Neutrophil (primary cell): ENCODE measurements around the gene SERPINA12.

Experiments used
- H3K27ac ChIP-seq: fragments of 200-600 bp; sonication (generic); 2 replicates; pipeline ENCODE4 v1.5.1; 2016; ENCODE audit warnings: mild to moderate bottlenecking, moderate library complexity
- H3K27me3 ChIP-seq: fragments of 200-600 bp; sonication (generic); 2 replicates; pipeline ENCODE4 v1.6.0; 2016; ENCODE audit warnings: mild to moderate bottlenecking
- H3K36me3 ChIP-seq: fragments of 200-600 bp; sonication (generic); 2 replicates; pipeline ENCODE4 v1.5.1; 2017
- H3K4me1 ChIP-seq, 2 experiments: fragments of 200-600 bp in 1 of 2; sonication (generic) in 1 of 2; 1 replicate in 1 of 2; 2 replicates in 1 of 2; pipeline versions ENCODE4 v1.5.1 to v1.6.1; 2013 to 2016; ENCODE audit warnings: low read depth in 1 of 2, low read length in 1 of 2, mild to moderate bottlenecking in 1 of 2, moderate library complexity in 1 of 2; ENCODE audit not compliant: control insufficient read depth in 1 of 2, insufficient read depth in 1 of 2
- H3K4me3 ChIP-seq, 2 experiments: fragments of 200-600 bp in 1 of 2; sonication (generic) in 1 of 2; 1 replicate in 1 of 2; 2 replicates in 1 of 2; pipeline ENCODE4 v1.5.1; 2013 to 2016; ENCODE audit warnings: low read depth in 1 of 2, low read length in 1 of 2, mild to moderate bottlenecking in 1 of 2, moderate library complexity in 1 of 2
- H3K9me3 ChIP-seq: fragments of 200-600 bp; sonication (generic); 2 replicates; pipeline ENCODE4 v1.5.1; 2016
- CTCF ChIP-seq: fragments of 200-600 bp; sonication (generic); IDR thresholded peaks from 2 replicates; pipeline ENCODE4 v1.5.1; 2016; ENCODE audit warnings: antibody characterized with exemption

The SERPINA12 gene

GRCh38 chr14:94499673-94500072 is 9.6 kb downstream of the SERPINA12 start:
- Histone ChIP-seq H3K4me3 (no peak overlapping the region), H3K27ac (no peak overlapping the region), H3K9me3 (no peaks in the 10 kb centered on the region), H3K4me1 (no peaks in the 10 kb centered on the region), H3K36me3 (no peaks in the 10 kb centered on the region), H3K27me3 (peaks cover 7% of the 10 kb centered on the region)
- TF ChIP-seq CTCF = no peak

GRCh38 chr14:94498215-94498614 is 11.1 kb downstream of the SERPINA12 start:
- no peak overlapping the region for H3K27ac ChIP-seq
- no peaks in the 10 kb centered on the region for H3K9me3 ChIP-seq
- H3K4me3 ChIP-seq = no peak overlapping the region
- H3K36me3 ChIP-seq = no peaks in the 10 kb centered on the region
- no peak for TF ChIP-seq CTCF
- H3K27me3 ChIP-seq = peaks cover 7% of the 10 kb centered on the region
- H3K4me1 ChIP-seq = no peaks in the 10 kb centered on the region

GRCh38 chr14:94494085-94494484 is 15.2 kb downstream of the SERPINA12 start:
- no peak for TF ChIP-seq CTCF
- Histone ChIP-seq H3K27me3 (peaks cover 22% of the 10 kb centered on the region), H3K4me3 (no peak overlapping the region), H3K36me3 (no peaks in the 10 kb centered on the region), H3K9me3 (no peaks in the 10 kb centered on the region), H3K27ac (no peak overlapping the region), H3K4me1 (no peaks in the 10 kb centered on the region)

GRCh38 chr14:94491511-94491910 is 17.8 kb downstream of the SERPINA12 start:
- H3K27me3 ChIP-seq = peaks cover 37% of the 10 kb centered on the region
- H3K27ac ChIP-seq = no peak overlapping the region
- no peaks in the 10 kb centered on the region for H3K36me3 ChIP-seq
- no peak for TF ChIP-seq CTCF
- H3K4me3 ChIP-seq = no peak overlapping the region
- H3K4me1 ChIP-seq = no peaks in the 10 kb centered on the region
- no peaks in the 10 kb centered on the region for H3K9me3 ChIP-seq

- no peaks in the 10 kb centered on the region for H3K4me1 ChIP-seq
- H3K9me3 ChIP-seq = no peaks in the 10 kb centered on the region
- H3K4me3 ChIP-seq = no peak overlapping the region
- H3K27me3 ChIP-seq = peaks cover 42% of the 10 kb centered on the region
- no peaks in the 10 kb centered on the region for H3K36me3 ChIP-seq
- TF ChIP-seq CTCF = no peak
- H3K27ac ChIP-seq = no peak overlapping the region
These were observed 19.9 kb downstream of the SERPINA12 start for GRCh38 chr14:94489336-94489735.

GRCh38 chr14:94486883-94487282 is 22.4 kb downstream of the SERPINA12 start:
- no peak for TF ChIP-seq CTCF
- Histone ChIP-seq H3K27me3 (peaks cover 42% of the 10 kb centered on the region), H3K36me3 (no peaks in the 10 kb centered on the region), H3K9me3 (no peaks in the 10 kb centered on the region), H3K4me1 (no peaks in the 10 kb centered on the region), H3K27ac (no peak overlapping the region), H3K4me3 (no peak overlapping the region)
